GM23338 (cell line): Measurements from ENCODE around the gene ADGB. TPM values are rescaled to one million over a fixed set of nuclear protein-coding genes. Genes with fewer than 3 reads are reported as not detected.
A peak's percentile ranks its signal among the peaks of the same experiment; 100 is the strongest.

ENCODE experiments used
- ATAC-seq: fragments of 200-7000 bp; cut with Tn5 transposase; 3 replicates; pipeline ENCODE4 v1.9.1; 2020
- DNase-seq: peaks from one replicate; pipeline ENCODE4 v3.0.0-alpha.2; 2015; ENCODE audit warnings: low spot score
- H2AFZ ChIP-seq: fragments of 200-600 bp; sonication (generic); 2 replicates; pipeline ENCODE4 v1.8.0; 2016; ENCODE audit warnings: antibody characterized with exemption, mild to moderate bottlenecking, moderate library complexity
- H3F3A ChIP-seq: fragments of 200-600 bp; sonication (generic); replicated peaks from 2 replicates; pipeline ENCODE4 v1.8.0; 2017; ENCODE audit warnings: antibody characterized with exemption, mixed run types, low read depth
- H3K27ac ChIP-seq: fragments of 200-600 bp; sonication (generic); 2 replicates; pipeline ENCODE4 v1.6.1; 2016; ENCODE audit warnings: low read depth
- H3K27me3 ChIP-seq: fragments of 200-600 bp; sonication (generic); 2 replicates; pipeline ENCODE4 v1.8.0; 2016; ENCODE audit warnings: mild to moderate bottlenecking, mixed run types, moderate library complexity; ENCODE audit not compliant: insufficient read depth
- H3K36me3 ChIP-seq: fragments of 200-600 bp; sonication (generic); 2 replicates; pipeline ENCODE4 v1.8.0; 2016; ENCODE audit warnings: mild to moderate bottlenecking; ENCODE audit not compliant: insufficient read depth
- H3K4me1 ChIP-seq: fragments of 200-600 bp; sonication (generic); 2 replicates; pipeline ENCODE4 v1.8.0; 2016; ENCODE audit warnings: mild to moderate bottlenecking, moderate library complexity; ENCODE audit not compliant: insufficient read depth
- H3K4me2 ChIP-seq: fragments of 200-600 bp; sonication (generic); 2 replicates; pipeline ENCODE4 v1.7.1; 2017; ENCODE audit warnings: mixed run types
- H3K4me3 ChIP-seq: fragments of 200-600 bp; sonication (generic); 2 replicates; pipeline ENCODE4 v1.6.1; 2016; ENCODE audit warnings: mixed run types
- H3K79me2 ChIP-seq: fragments of 200-600 bp; sonication (generic); replicated peaks from 2 replicates; pipeline ENCODE4 v1.8.0; 2017; ENCODE audit warnings: mild to moderate bottlenecking; ENCODE audit not compliant: insufficient read depth
- H3K9me2 ChIP-seq: fragments of 200-600 bp; sonication (generic); 2 replicates; pipeline ENCODE4 v1.8.0; 2017; ENCODE audit not compliant: insufficient read depth
- H4K20me1 ChIP-seq: fragments of 200-600 bp; sonication (generic); replicated peaks from 2 replicates; pipeline ENCODE4 v1.8.0; 2017; ENCODE audit warnings: mild to moderate bottlenecking; ENCODE audit not compliant: insufficient read depth
- H3K27ac Mint-ChIP-seq: 2 replicates; pipeline ENCODE4 v1.8.0; 2020; ENCODE audit warnings: inconsistent platforms, mild to moderate bottlenecking, moderate library complexity, mixed read lengths
- H3K27me3 Mint-ChIP-seq: 3 replicates; pipeline ENCODE4 v1.8.0; 2022; ENCODE audit warnings: low read depth, mild to moderate bottlenecking, moderate library complexity, mixed read lengths, inconsistent platforms; ENCODE audit not compliant: insufficient read depth, poor library complexity
- H3K36me3 Mint-ChIP-seq: 3 replicates; pipeline ENCODE4 v1.8.0; 2021; ENCODE audit warnings: low read depth, mild to moderate bottlenecking, inconsistent platforms, moderate library complexity, mixed read lengths
- H3K4me1 Mint-ChIP-seq: 3 replicates; pipeline ENCODE4 v1.8.0; 2020; ENCODE audit warnings: mild to moderate bottlenecking, inconsistent platforms, mixed read lengths
- H3K4me3 Mint-ChIP-seq: 3 replicates; pipeline ENCODE4 v1.8.0; 2021; ENCODE audit warnings: moderate library complexity, mild to moderate bottlenecking, inconsistent platforms, mixed read lengths
- H3K9me3 Mint-ChIP-seq: 3 replicates; pipeline ENCODE4 v1.8.0; 2020; ENCODE audit warnings: moderate library complexity, mild to moderate bottlenecking, inconsistent platforms, mixed read lengths
- CREB1 ChIP-seq: fragments of 250-450 bp; sonication (Bioruptor Pico); IDR thresholded peaks from 2 replicates; pipeline ENCODE4 v1.5.0; 2020; ENCODE audit warnings: low read depth, mild to moderate bottlenecking, moderate library complexity
- ETS1 ChIP-seq: IDR thresholded peaks from 2 replicates; pipeline ENCODE4 v1.6.1; 2016; ENCODE audit warnings: antibody characterized with exemption
- EZH2 ChIP-seq: fragments of 200-600 bp; sonication (generic); IDR thresholded peaks from one replicate; pipeline ENCODE4 v1.8.0; 2017; ENCODE audit warnings: antibody characterized with exemption, mild to moderate bottlenecking, low read depth; ENCODE audit not compliant: unreplicated experiment
- EZH2phosphoT487 ChIP-seq: fragments of 200-600 bp; sonication (generic); IDR thresholded peaks from one replicate; pipeline ENCODE4 v1.8.1; 2018; ENCODE audit warnings: antibody characterized with exemption; ENCODE audit not compliant: unreplicated experiment
- JUNB ChIP-seq: IDR thresholded peaks from one replicate; pipeline ENCODE4 v1.6.1; 2016; ENCODE audit warnings: antibody characterized with exemption; ENCODE audit not compliant: unreplicated experiment
- POLR2AphosphoS5 ChIP-seq: IDR thresholded peaks from 2 replicates; pipeline ENCODE4 v1.6.1; 2016; ENCODE audit warnings: antibody characterized with exemption, low read depth
- REST ChIP-seq: IDR thresholded peaks from one replicate; pipeline ENCODE4 v1.6.1; 2018; ENCODE audit warnings: antibody characterized with exemption; ENCODE audit not compliant: unreplicated experiment
- ZNF114 ChIP-seq: fragments of 250-450 bp; sonication (Bioruptor Pico); IDR thresholded peaks from 2 replicates; pipeline ENCODE4 v1.5.0; 2020; ENCODE audit warnings: mild to moderate bottlenecking, moderate library complexity
- ZNF331 ChIP-seq: fragments of 250-450 bp; sonication (Bioruptor Pico); IDR thresholded peaks from 2 replicates; pipeline ENCODE4 v1.5.0; 2020; ENCODE audit warnings: low read depth, mild to moderate bottlenecking, moderate library complexity
- ZNF462 ChIP-seq: fragments of 250-450 bp; sonication (Bioruptor Pico); IDR thresholded peaks from 2 replicates; pipeline ENCODE4 v1.5.0; 2020; ENCODE audit warnings: mild to moderate bottlenecking, moderate library complexity
- polyA plus RNA-seq: library from polyadenylated mRNA; unstranded; fragments of >200 nt; fragmentation: Nextera tagmentation; extraction: Ambion mirVana; gene quantifications from 2 replicates; pipeline ENCODE4 v1.2.1, GENCODE V29; 2016
- total RNA-seq: library from RNA; depleted of rRNA; stranded (reverse); fragments of >200 nt; shearing (Covaris generic); gene quantifications from 2 replicates; pipeline ENCODE4 v1.2.3, GENCODE V29; 2014

Gene ADGB
- total and polyA plus RNA-seq, 2 experiments from 2014 or later: not detected

- no peak for TF ChIP-seq REST
- no peak for TF ChIP-seq EZH2phosphoT487
- no peak for TF ChIP-seq EZH2
- no peak for TF ChIP-seq POLR2AphosphoS5
These were observed 169.9 kb downstream of the ADGB start (continued) for GRCh38 chr6:146768722-146769121.

DNA sequence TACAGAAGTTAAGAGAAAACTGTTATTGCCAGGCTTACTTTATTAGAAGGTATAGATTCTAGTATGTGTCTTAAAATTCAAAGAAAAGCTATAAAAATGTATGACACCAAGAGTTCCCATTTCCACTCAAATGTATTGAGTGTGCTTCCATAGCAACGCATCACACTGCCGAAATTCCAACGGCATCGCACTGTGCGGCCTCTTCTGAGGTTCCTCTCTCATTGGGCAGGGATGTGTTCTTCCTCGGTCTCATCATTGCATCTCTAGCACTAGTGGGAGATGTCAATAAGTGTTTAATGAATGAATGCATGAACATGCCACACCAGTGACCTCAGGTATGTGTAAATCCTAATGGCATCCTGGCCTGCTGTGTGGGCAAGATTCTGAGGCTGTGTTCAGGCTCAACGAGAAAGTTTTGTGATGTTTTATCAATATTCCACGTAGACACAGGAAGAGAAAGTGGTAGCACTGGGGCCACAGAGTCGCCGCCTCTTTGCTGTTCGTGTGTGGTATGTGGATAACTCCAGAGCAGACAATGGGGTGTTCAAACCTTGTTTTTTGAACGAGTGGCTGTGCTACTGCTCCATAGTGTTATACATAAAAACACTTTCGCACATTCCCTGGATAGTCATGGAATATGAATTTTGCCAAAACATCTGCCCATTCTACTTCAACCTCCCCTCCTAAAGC lies 171.6 kb downstream of the ADGB start:
- Histone ChIP-seq H3K9me2 (no peaks in the 10 kb centered on the region), H3K79me2 (no peaks in the 10 kb centered on the region), H3K27ac (no peak overlapping the region), H3K4me2 (no peak overlapping the region), H2AFZ (peak overlapping the region; percentile 43; the same call in 1 of the 2 replicates), H3F3A (no peaks in the 10 kb centered on the region), H3K27me3 (no peaks in the 10 kb centered on the region), H3K36me3 (no peaks in the 10 kb centered on the region), H3K4me3 (no peak overlapping the region), H4K20me1 (no peaks in the 10 kb centered on the region), H3K4me1 (no peaks in the 10 kb centered on the region)
- no peaks in the 10 kb centered on the region for H3K9me3 Mint-ChIP-seq
- H3K36me3 Mint-ChIP-seq: no peaks in the 10 kb centered on the region
- H3K4me3 Mint-ChIP-seq: no peak overlapping the region
- ATAC-seq (no peak), DNase-seq (no peak)
- peak overlapping the region; percentile 6; the same call in 1 of the 2 replicates for H3K27ac Mint-ChIP-seq
- no peaks in the 10 kb centered on the region for H3K27me3 Mint-ChIP-seq
- no peaks in the 10 kb centered on the region for H3K4me1 Mint-ChIP-seq
- TF ChIP-seq ZNF462 (CRISPR knock-in tag): no peak
- TF ChIP-seq ZNF114 (CRISPR knock-in tag): no peak
- TF ChIP-seq JUNB: no peak
- TF ChIP-seq CREB1 (CRISPR knock-in tag): no peak
- TF ChIP-seq ETS1: no peak
- TF ChIP-seq ZNF331 (CRISPR knock-in tag): no peak
- no peak for TF ChIP-seq EZH2
- no peak for TF ChIP-seq POLR2AphosphoS5
